ENCODE data around the gene KAZN. TPM values are rescaled to one million over a fixed set of nuclear protein-coding genes. Genes with fewer than 3 reads are reported as not detected.

KAZN gene
- total RNA-seq, 4 donors from 2014 or later = 0.77 to 12.3 (median 4.9) TPM

GRCh38 chr1:14682941-14683621 lies 84.6 kb downstream of the KAZN start:
- DNase-seq = no peak
- H3K4me3 ChIP-seq = no peak overlapping the region
- intact Hi-C loops (cut with DNase I; ENCODE audit: low total_unique reads) = no loop called here
- TF ChIP-seq POLR2A (IDR thresholded peaks at IDR 0.05) = no peak
- TF ChIP-seq CTCF (IDR thresholded peaks at IDR 0.05) = no peak
- no peaks in the 10 kb centered on the region for H3K27me3 ChIP-seq
- H3K9me3 ChIP-seq = no peaks in the 10 kb centered on the region
- H3K36me3 ChIP-seq = no peaks in the 10 kb centered on the region
- no peak overlapping the region for H3K27ac ChIP-seq
- H3K4me1 ChIP-seq = no peaks in the 10 kb centered on the region

- Histone ChIP-seq H3K27ac (no peak overlapping the region), H3K4me3 (no peak overlapping the region), H3K9me3 (no peaks in the 10 kb centered on the region), H3K36me3 (no peaks in the 10 kb centered on the region), H3K4me1 (no peaks in the 10 kb centered on the region), H3K27me3 (no peaks in the 10 kb centered on the region)
- intact Hi-C loops (cut with DNase I; ENCODE audit: low total_unique reads) = no loop called here
- no peak for DNase-seq
- TF ChIP-seq POLR2A (IDR thresholded peaks at IDR 0.05) = no peak
- TF ChIP-seq CTCF (IDR thresholded peaks at IDR 0.05) = no peak
Measured at GRCh38 chr1:14685078-14685477, 86.6 kb downstream of the KAZN start.

GRCh38 chr1:14686701-14687100 lies 88.2 kb downstream of the KAZN start:
- intact Hi-C loops (cut with DNase I; ENCODE audit: low total_unique reads) = no loop called here
- Histone ChIP-seq H3K9me3 (no peaks in the 10 kb centered on the region), H3K27me3 (no peaks in the 10 kb centered on the region), H3K27ac (no peak overlapping the region), H3K36me3 (no peaks in the 10 kb centered on the region), H3K4me3 (no peak overlapping the region), H3K4me1 (no peaks in the 10 kb centered on the region)
- DNase-seq = no peak
- TF ChIP-seq POLR2A (IDR thresholded peaks at IDR 0.05) (no peak), CTCF (IDR thresholded peaks at IDR 0.05) (no peak)

- H3K27me3 ChIP-seq = no peaks in the 10 kb centered on the region
- TF ChIP-seq CTCF (IDR thresholded peaks at IDR 0.05) = no peak
- no peak for TF ChIP-seq POLR2A (IDR thresholded peaks at IDR 0.05)
- H3K4me1 ChIP-seq = no peaks in the 10 kb centered on the region
- H3K4me3 ChIP-seq = no peak overlapping the region
- intact Hi-C loops (cut with DNase I; ENCODE audit: low total_unique reads) = no loop called here
- DNase-seq = no peak
- no peaks in the 10 kb centered on the region for H3K9me3 ChIP-seq
- H3K36me3 ChIP-seq = no peaks in the 10 kb centered on the region
- H3K27ac ChIP-seq = no peak overlapping the region
Measured at GRCh38 chr1:14687147-14687546, 88.7 kb downstream of the KAZN start.

GRCh38 chr1:14689996-14690615 lies 91.6 kb downstream of the KAZN start:
- Histone ChIP-seq H3K4me3 (no peak overlapping the region), H3K36me3 (no peaks in the 10 kb centered on the region)
- intact Hi-C loops (cut with DNase I; ENCODE audit: low total_unique reads) = no loop called here

More at GRCh38 chr1:14689996-14690615, 91.6 kb downstream of the KAZN start:
- Histone ChIP-seq H3K4me1 (no peaks in the 10 kb centered on the region), H3K27ac (no peak overlapping the region), H3K27me3 (no peaks in the 10 kb centered on the region), H3K9me3 (no peaks in the 10 kb centered on the region)
- DNase-seq = no peak
- TF ChIP-seq POLR2A (IDR thresholded peaks at IDR 0.05) (no peak), CTCF (IDR thresholded peaks at IDR 0.05) (no peak)
